Calu3 (cell line): ENCODE measurements around the gene ITPRID1. TPM values are rescaled to one million over a fixed set of nuclear protein-coding genes. Genes with fewer than 3 reads are reported as not detected.

Experiments
- BruUV-seq: library from RNA; stranded (reverse); fragments of 400-500 nt; replicated peaks from 2 replicates; lab custom pipeline; 2021; lab: Mats Ljungman, UMichigan
- CTCF ChIA-PET: fragments of 300-600 bp; sonication (Branson Sonifier 250); formaldehyde crosslinking; loops from one replicate; lab custom pipeline; 2022; ENCODE audit warnings: antibody characterized with exemption; lab: Charles Lee
- DNase-seq: peaks from one replicate; pipeline ENCODE4 v3.0.0; 2022
- H3K27ac Mint-ChIP-seq: one replicate; pipeline ENCODE4 v1.8.0; 2022; ENCODE audit warnings: mixed read lengths; ENCODE audit not compliant: unreplicated experiment
- H3K27me3 Mint-ChIP-seq: one replicate; pipeline ENCODE4 v1.8.0; 2022; ENCODE audit warnings: mixed read lengths; ENCODE audit not compliant: unreplicated experiment
- H3K36me3 Mint-ChIP-seq: one replicate; pipeline ENCODE4 v1.8.0; 2022; ENCODE audit warnings: mild to moderate bottlenecking, moderate library complexity, mixed read lengths; ENCODE audit not compliant: insufficient read depth, unreplicated experiment
- H3K4me1 Mint-ChIP-seq: one replicate; pipeline ENCODE4 v1.8.0; 2022; ENCODE audit warnings: mild to moderate bottlenecking, low read depth, mixed read lengths; ENCODE audit not compliant: unreplicated experiment
- H3K4me3 Mint-ChIP-seq: one replicate; pipeline ENCODE4 v1.8.0; 2022; ENCODE audit warnings: mild to moderate bottlenecking, low read depth, moderate library complexity, mixed read lengths; ENCODE audit not compliant: unreplicated experiment
- H3K9me3 Mint-ChIP-seq: one replicate; pipeline ENCODE4 v1.8.0; 2022; ENCODE audit warnings: low read depth, mixed read lengths; ENCODE audit not compliant: unreplicated experiment
- CTCF ChIP-seq: fragments of 200-600 bp; IDR thresholded peaks from one replicate; pipeline ENCODE4 v1.8.0; 2022; ENCODE audit warnings: antibody characterized with exemption; ENCODE audit not compliant: unreplicated experiment
- intact Hi-C: fragments of 100-400 bp; cut with micrococcal nuclease; formaldehyde crosslinking; loops from one replicate; pipeline ENCODE4 v1.10.0; 2022; ENCODE audit not compliant: unreplicated experiment
- total RNA-seq: library from RNA; stranded (reverse); gene quantifications from 2 replicates; pipeline ENCODE4 v1.2.3, GENCODE V29; 2022

Gene ITPRID1
- total RNA-seq, 1 experiment from 2014 or later: 3.8 TPM

DNA sequence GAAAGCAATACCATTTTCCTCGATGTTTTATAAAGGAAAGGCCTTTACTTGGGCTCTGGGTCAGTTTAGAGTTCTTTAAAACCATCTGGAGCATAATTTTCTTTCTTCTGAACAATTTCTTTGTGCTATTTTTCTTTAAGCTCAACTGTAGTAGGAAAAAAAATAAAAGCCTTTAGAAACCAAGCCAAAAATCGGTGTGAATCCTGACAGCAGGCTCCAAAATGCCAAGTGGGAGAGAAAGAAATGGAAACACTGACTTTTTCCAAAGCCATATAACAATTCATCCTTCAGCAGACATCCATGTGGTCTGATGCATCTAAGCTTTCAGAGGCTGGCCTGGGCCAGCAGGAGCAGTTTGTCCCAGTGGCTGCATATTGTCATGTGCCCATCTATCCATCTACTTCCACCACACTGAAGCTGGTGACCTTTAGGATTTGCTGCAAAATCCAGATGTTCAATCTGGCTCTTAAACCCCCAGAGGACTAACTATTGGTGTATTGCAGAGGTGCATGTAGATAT is 23.0 kb upstream of the ITPRID1 start:
- CTCF ChIA-PET: interaction anchor here (1.0 to 1.3 kb wide), 2 partner anchors 25 to 45 kb away, joined by 3 read pairs; no protein-coding TSS in a partner anchor

GRCh38 chr7:31492086-31492485 is 21.8 kb upstream of the ITPRID1 start:
- Mint-ChIP-seq H3K9me3 (peaks cover 11% of the 10 kb centered on the region), H3K27ac (peak overlapping the region; percentile 95), H3K36me3 (peaks cover 25% of the 10 kb centered on the region), H3K4me1 (peaks cover 82% of the 10 kb centered on the region), H3K4me3 (no peak overlapping the region), H3K27me3 (no peaks in the 10 kb centered on the region)
- BruUV-seq: no TSS peak
- CTCF ChIA-PET: interaction anchor here (0.7 to 1.9 kb wide), 5 partner anchors 9 to 141 kb away, joined by 3 to 11 read pairs (median 3); no protein-coding TSS in a partner anchor
- peak; percentile 77 for DNase-seq
- intact Hi-C loops: loop anchor here (1.0 to 2.0 kb wide), 3 partner anchors 47 to 119 kb away; no protein-coding TSS in a partner anchor
- no peak for TF ChIP-seq CTCF

More for the DNA sequence above, 23.0 kb upstream of the ITPRID1 start:
- peaks cover 10% of the 10 kb centered on the region for H3K9me3 Mint-ChIP-seq
- H3K4me3 Mint-ChIP-seq: no peak overlapping the region
- peaks cover 73% of the 10 kb centered on the region for H3K4me1 Mint-ChIP-seq
- DNase-seq: no peak
- peak overlapping the region; percentile 65 for H3K27ac Mint-ChIP-seq
- peaks cover 25% of the 10 kb centered on the region for H3K36me3 Mint-ChIP-seq
- no peak for TF ChIP-seq CTCF
- H3K27me3 Mint-ChIP-seq: no peaks in the 10 kb centered on the region
- BruUV-seq: no TSS peak
- intact Hi-C loops: no loop called here

GRCh38 chr7:31493714-31494181 is 20.1 kb upstream of the ITPRID1 start:
- Mint-ChIP-seq H3K4me3 (peak overlapping the region; percentile 16), H3K27ac (peak overlapping the region; percentile 95), H3K36me3 (peaks cover 30% of the 10 kb centered on the region), H3K9me3 (peaks cover 3% of the 10 kb centered on the region), H3K27me3 (no peaks in the 10 kb centered on the region), H3K4me1 (peaks cover 78% of the 10 kb centered on the region)
- no peak for TF ChIP-seq CTCF
- DNase-seq: peak; percentile 87
- BruUV-seq: no TSS peak
- CTCF ChIA-PET: interaction anchor here (0.6 to 2.2 kb wide), 8 partner anchors 35 to 613 kb away, joined by 3 to 21 read pairs (median 4); no protein-coding TSS in a partner anchor
- intact Hi-C loops: loop anchor here (1.0 to 2.0 kb wide), 4 partner anchors 29 to 140 kb away; no protein-coding TSS in a partner anchor

GRCh38 chr7:31494421-31494820 is 19.5 kb upstream of the ITPRID1 start:
- peak overlapping the region; percentile 95 for H3K27ac Mint-ChIP-seq
- DNase-seq: no peak
- CTCF ChIA-PET: interaction anchor here (0.6 to 2.2 kb wide), 9 partner anchors 34 to 612 kb away, joined by 3 to 21 read pairs (median 3); no protein-coding TSS in a partner anchor

More at GRCh38 chr7:31494421-31494820, 19.5 kb upstream of the ITPRID1 start:
- intact Hi-C loops: no loop called here
- Mint-ChIP-seq H3K4me1 (peaks cover 80% of the 10 kb centered on the region), H3K4me3 (no peak overlapping the region), H3K27me3 (no peaks in the 10 kb centered on the region), H3K36me3 (peaks cover 30% of the 10 kb centered on the region), H3K9me3 (peaks cover 3% of the 10 kb centered on the region)
- TF ChIP-seq CTCF: no peak
- BruUV-seq: no TSS peak
